Gastroesophageal sphincter (tissue), 4 donors: ENCODE results near the gene BCAR3. TPM values are rescaled to one million over a fixed set of nuclear protein-coding genes. Genes with fewer than 3 reads are reported as not detected.
A peak's percentile ranks its signal among the peaks of the same experiment; 100 is the strongest.

Source experiments
- ATAC-seq: fragments of 150-250 bp; one replicate; pipeline ENCODE4 v1.9.1; 2016; ENCODE audit warnings: mild to moderate bottlenecking, moderate library complexity
- H3K27ac ChIP-seq, 4 donors: fragments of 200-600 bp; sonication (generic) in 3 of 4; 1 replicate in 3 of 4; 2 replicates in 1 of 4; pipeline ENCODE4 v1.5.1; 2016 to 2019
- H3K27me3 ChIP-seq: fragments of 200-600 bp; sonication (generic); one replicate; pipeline ENCODE4 v1.5.1; 2019
- H3K36me3 ChIP-seq, 2 donors: fragments of 200-600 bp; sonication (generic); one replicate each; pipeline ENCODE4 v1.5.1; 2019; ENCODE audit warnings: control low read depth in 1 of 2
- H3K4me1 ChIP-seq, 3 donors: fragments of 200-600 bp; sonication (generic); 1 replicate in 2 of 3; 2 replicates in 1 of 3; pipeline ENCODE4 v1.5.1; 2016 to 2019; ENCODE audit warnings: control low read depth in 2 of 3
- H3K4me3 ChIP-seq, 2 donors: fragments of 200-600 bp; sonication (generic); one replicate each; pipeline ENCODE4 v1.5.1; 2019; ENCODE audit warnings: mild to moderate bottlenecking in 1 of 2, moderate library complexity in 1 of 2
- H3K9me3 ChIP-seq, 3 donors: fragments of 200-600 bp; sonication (generic); one replicate each; pipeline ENCODE4 v1.5.1; 2017 to 2019; ENCODE audit warnings: control low read depth in 2 of 3
- EP300 ChIP-seq: sonication (generic); formaldehyde crosslinking; IDR thresholded peaks from one replicate; pipeline ENCODE4 v1.6.1; 2017; ENCODE audit warnings: antibody characterized with exemption, mild to moderate bottlenecking
- POLR2A ChIP-seq, 2 donors: fragments of 450-650 bp; IDR thresholded peaks; one replicate each; pipeline ENCODE4 v1.6.1; 2017; ENCODE audit warnings: antibody characterized with exemption in 2 of 2, mild to moderate bottlenecking in 2 of 2, moderate library complexity in 1 of 2
- POLR2AphosphoS5 ChIP-seq: sonication (generic); formaldehyde crosslinking; IDR thresholded peaks from one replicate; pipeline ENCODE4 v1.6.1; 2017; ENCODE audit warnings: antibody characterized with exemption
- WGBS, 2 donors: methylation state at CpG; one replicate each; pipeline ENCODE4 v1.1.5; 2018; ENCODE audit warnings: low coverage in 1 of 2; 5-methylcytosine and 5-hydroxymethylcytosine counted together
- total RNA-seq, 4 donors: library from RNA; depleted of rRNA; stranded (reverse); fragments of >200 nt; gene quantifications; one replicate each; pipeline ENCODE4 v1.1.0, GENCODE V29; 2016
- TF ChIP-seq, protein P1 (sequence below), 4 experiments: fragments of 200-600 bp in 2 of 4; fragments of 450-650 bp in 2 of 4; sonication (generic) in 1 of 4; IDR thresholded peaks; one replicate each; pipeline ENCODE4 v1.5.1; 2017 to 2019; ENCODE audit warnings: antibody characterized with exemption in 4 of 4, mild to moderate bottlenecking in 2 of 4, moderate library complexity in 2 of 4

BCAR3 gene
- total RNA-seq, 4 donors from 2014 or later = 33.9 to 40.2 (median 38.3) TPM

GRCh38 chr1:93695411-93696005, 13.9 kb upstream of the BCAR3 start:
- Histone ChIP-seq H3K4me3 (no peak overlapping the region), H3K36me3 (no peaks in the 10 kb centered on the region), H3K27ac (no peak overlapping the region), H3K27me3 (no peaks in the 10 kb centered on the region), H3K9me3 (no peaks in the 10 kb centered on the region), H3K4me1 (peaks cover 0 to 26% (median 5%) of the 10 kb centered on the region in 3 donors)
- ATAC-seq = no peak
- TF ChIP-seq, protein P1, sequence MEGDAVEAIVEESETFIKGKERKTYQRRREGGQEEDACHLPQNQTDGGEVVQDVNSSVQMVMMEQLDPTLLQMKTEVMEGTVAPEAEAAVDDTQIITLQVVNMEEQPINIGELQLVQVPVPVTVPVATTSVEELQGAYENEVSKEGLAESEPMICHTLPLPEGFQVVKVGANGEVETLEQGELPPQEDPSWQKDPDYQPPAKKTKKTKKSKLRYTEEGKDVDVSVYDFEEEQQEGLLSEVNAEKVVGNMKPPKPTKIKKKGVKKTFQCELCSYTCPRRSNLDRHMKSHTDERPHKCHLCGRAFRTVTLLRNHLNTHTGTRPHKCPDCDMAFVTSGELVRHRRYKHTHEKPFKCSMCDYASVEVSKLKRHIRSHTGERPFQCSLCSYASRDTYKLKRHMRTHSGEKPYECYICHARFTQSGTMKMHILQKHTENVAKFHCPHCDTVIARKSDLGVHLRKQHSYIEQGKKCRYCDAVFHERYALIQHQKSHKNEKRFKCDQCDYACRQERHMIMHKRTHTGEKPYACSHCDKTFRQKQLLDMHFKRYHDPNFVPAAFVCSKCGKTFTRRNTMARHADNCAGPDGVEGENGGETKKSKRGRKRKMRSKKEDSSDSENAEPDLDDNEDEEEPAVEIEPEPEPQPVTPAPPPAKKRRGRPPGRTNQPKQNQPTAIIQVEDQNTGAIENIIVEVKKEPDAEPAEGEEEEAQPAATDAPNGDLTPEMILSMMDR (IDR thresholded peaks at IDR 0.05) = no peak
- TF ChIP-seq POLR2AphosphoS5 (no peak), POLR2A (IDR thresholded peaks at IDR 0.05) (no peak), EP300 (no peak)
- WGBS, 2 donors = 88 to 100% methylated on average over 1 to 2 of the region's 2 CpGs

DNA sequence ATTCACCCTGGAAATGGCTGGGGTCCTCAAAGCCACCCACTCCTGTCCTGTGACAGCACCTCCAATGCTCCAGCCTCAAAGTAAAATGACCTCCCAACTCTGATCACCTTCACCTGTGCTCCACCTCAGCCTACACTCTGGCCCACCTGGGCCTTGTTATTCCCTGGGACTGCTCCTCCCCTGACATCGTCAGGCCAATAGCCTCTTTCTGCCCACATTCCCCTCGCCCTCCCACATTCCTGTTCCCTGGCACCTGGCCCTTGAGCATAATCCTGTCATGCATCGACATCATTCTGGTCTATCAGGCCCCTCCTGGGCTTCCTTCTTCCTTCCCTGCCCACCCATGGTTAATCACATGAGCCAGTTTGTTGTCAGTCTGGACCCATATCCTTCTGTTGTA, 13.2 kb upstream of the BCAR3 start:
- Histone ChIP-seq H3K36me3 (no peaks in the 10 kb centered on the region), H3K9me3 (no peaks in the 10 kb centered on the region), H3K27me3 (no peaks in the 10 kb centered on the region), H3K4me3 (no peak overlapping the region), H3K27ac (no peak overlapping the region), H3K4me1 (peaks cover 0 to 26% (median 5%) of the 10 kb centered on the region in 3 donors)
- TF ChIP-seq, protein P1 (IDR thresholded peaks at IDR 0.05) = no peak
- TF ChIP-seq POLR2A (IDR thresholded peaks at IDR 0.05) = no peak
- TF ChIP-seq POLR2AphosphoS5 = no peak
- TF ChIP-seq EP300 = no peak
- no peak for ATAC-seq
- WGBS, 2 donors = 67 to 75% methylated on average over 1 to 3 of the region's 3 CpGs

- WGBS, 2 donors = 67 to 77% methylated on average over 3 to 7 of the region's 7 CpGs
- Histone ChIP-seq H3K27ac (no peak overlapping the region), H3K9me3 (no peaks in the 10 kb centered on the region), H3K4me1 (peaks cover 0 to 26% (median 5%) of the 10 kb centered on the region in 3 donors), H3K27me3 (no peaks in the 10 kb centered on the region), H3K4me3 (no peak overlapping the region), H3K36me3 (no peaks in the 10 kb centered on the region)
- TF ChIP-seq POLR2A (IDR thresholded peaks at IDR 0.05) = no peak
- TF ChIP-seq, protein P1 (IDR thresholded peaks at IDR 0.05) = no peak
- TF ChIP-seq EP300 = no peak
- TF ChIP-seq POLR2AphosphoS5 = no peak
- ATAC-seq = no peak
These were observed 12.4 kb upstream of the BCAR3 start for GRCh38 chr1:93694039-93694438.

DNA sequence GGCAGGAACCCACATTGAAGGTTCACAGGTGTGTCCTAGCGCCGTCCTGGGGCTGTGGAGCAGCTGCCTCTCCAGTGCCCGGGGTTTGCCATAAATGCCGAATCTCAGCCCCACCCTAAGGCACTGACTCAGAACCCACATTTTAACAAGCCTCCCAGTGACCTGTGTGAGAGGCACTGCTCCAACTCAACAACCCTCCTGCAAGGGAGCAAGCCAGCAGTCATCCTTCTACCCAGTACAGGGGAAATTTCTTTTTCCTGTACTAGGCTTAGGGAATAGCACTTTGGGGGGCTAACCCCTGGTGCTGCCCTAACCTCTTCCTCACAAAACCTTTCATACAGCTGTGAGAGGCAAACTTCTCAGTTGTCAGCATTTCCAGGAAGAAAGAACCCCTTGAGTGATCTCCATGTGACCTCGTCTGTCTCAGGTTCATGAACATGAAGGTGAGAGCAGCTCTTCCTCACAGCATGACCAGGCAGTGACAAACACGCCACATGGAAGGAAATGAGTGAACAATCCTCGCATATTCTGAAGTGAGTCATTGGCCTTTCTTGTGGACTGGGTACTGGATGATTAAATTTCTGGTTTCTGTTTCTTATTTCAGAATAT, 11.4 kb upstream of the BCAR3 start:
- Histone ChIP-seq H3K27ac (peak overlapping the region in 2 of 4 donors; percentile 30 to 56), H3K4me3 (no peak overlapping the region), H3K27me3 (no peaks in the 10 kb centered on the region), H3K9me3 (no peaks in the 10 kb centered on the region), H3K36me3 (no peaks in the 10 kb centered on the region), H3K4me1 (peaks cover 0 to 26% (median 5%) of the 10 kb centered on the region in 3 donors)
- TF ChIP-seq POLR2AphosphoS5 (no peak), EP300 (no peak), POLR2A (IDR thresholded peaks at IDR 0.05) (no peak)
- TF ChIP-seq, protein P1 (IDR thresholded peaks at IDR 0.05) = no peak
- WGBS, 2 donors = 66 to 74% methylated on average over 3 to 7 of the region's 7 CpGs
- peak; percentile 37 for ATAC-seq

DNA sequence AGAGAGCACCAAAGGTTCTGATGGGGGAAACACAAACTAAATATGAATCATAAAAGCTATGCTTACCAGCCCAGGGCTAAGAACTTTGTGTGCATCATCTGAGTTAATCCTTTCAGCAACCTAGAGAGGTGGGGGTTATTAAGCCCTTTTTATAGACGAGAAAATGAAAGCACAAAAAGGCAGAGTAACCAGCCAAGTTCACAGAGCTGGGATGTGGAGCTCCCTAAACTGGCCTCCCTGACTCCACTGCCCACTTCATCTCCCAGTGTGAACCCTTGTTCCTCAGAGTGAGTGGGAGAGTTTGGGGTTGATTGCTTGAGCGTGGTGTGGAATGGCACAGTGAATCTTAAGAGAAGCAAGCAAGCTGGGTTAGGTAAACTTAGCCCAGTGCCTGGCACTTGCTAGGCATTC, 10.8 kb upstream of the BCAR3 start:
- TF ChIP-seq POLR2AphosphoS5 = no peak
- TF ChIP-seq POLR2A (IDR thresholded peaks at IDR 0.05) = no peak
- TF ChIP-seq EP300 = no peak
- TF ChIP-seq, protein P1 (IDR thresholded peaks at IDR 0.05) = no peak
- Histone ChIP-seq H3K4me3 (no peak overlapping the region), H3K27me3 (no peaks in the 10 kb centered on the region), H3K36me3 (no peaks in the 10 kb centered on the region), H3K27ac (peak overlapping the region in 2 of 4 donors; percentile 30 to 56), H3K4me1 (peaks cover 0 to 26% (median 5%) of the 10 kb centered on the region in 3 donors), H3K9me3 (no peaks in the 10 kb centered on the region)
- WGBS, 2 donors = 31 to 42% methylated on average over 2 of the region's 2 CpGs
- ATAC-seq = no peak
